ENCODE results near the gene SLC6A16. TPM values are rescaled to one million over a fixed set of nuclear protein-coding genes. Genes with fewer than 3 reads are reported as not detected.

The SLC6A16 gene
- total and polyA plus RNA-seq, 2 experiments from 2014 or later = 0.31 to 1.8 TPM

- TF ChIP-seq EZH2 (IDR thresholded peaks at IDR 0.05; ENCODE audit: low read depth, unreplicated experiment) = no peak
- no peak for TF ChIP-seq EZH2phosphoT487 (IDR thresholded peaks at IDR 0.05; ENCODE audit: unreplicated experiment)
Measured at GRCh38 chr19:49249933-49250332, 75.1 kb downstream of the SLC6A16 start (continued).

DNA sequence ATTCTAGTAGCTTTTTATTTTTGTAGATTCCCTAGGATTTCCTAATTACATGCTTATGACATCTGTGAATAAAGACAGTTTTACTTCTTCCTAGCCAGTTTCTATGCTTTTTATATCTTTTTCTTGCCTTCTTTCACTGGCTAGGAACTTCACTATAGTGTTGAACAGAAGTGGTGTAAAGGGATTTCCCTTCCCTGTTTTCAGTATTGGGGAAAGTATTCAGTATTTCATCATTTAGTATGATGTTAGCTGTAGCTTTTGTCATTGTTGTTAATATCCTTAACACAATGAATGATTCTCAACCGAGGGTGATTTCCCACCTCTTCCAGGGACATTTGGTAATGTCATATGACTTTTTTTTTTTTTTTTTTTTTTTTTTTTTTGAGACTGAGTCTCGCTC is 77.3 kb downstream of the SLC6A16 start:
- no peaks in the 10 kb centered on the region for H4K20me1 ChIP-seq (replicated peaks; ENCODE audit: insufficient read depth)
- H3K27ac Mint-ChIP-seq = no peak overlapping the region

More for the DNA sequence above, 77.3 kb downstream of the SLC6A16 start:
- Mint-ChIP-seq H3K4me3 (no peak overlapping the region), H3K9me3 (peaks cover 7% of the 10 kb centered on the region; the same call in 2 of the 3 replicates), H3K36me3 (ENCODE audit: low read depth) (no peaks in the 10 kb centered on the region), H3K4me1 (peaks cover 7% of the 10 kb centered on the region), H3K27me3 (ENCODE audit: insufficient read depth, low read depth, poor library complexity) (peaks cover 2% of the 10 kb centered on the region)
- ATAC-seq (no peak), DNase-seq (ENCODE audit: low spot score) (no peak)
- peaks cover 5% of the 10 kb centered on the region; the same call in 1 of the 2 replicates for H3K9me2 ChIP-seq (ENCODE audit: insufficient read depth)
- no peak overlapping the region for H3K4me3 ChIP-seq
- H3K36me3 ChIP-seq (ENCODE audit: insufficient read depth) = no peaks in the 10 kb centered on the region
- H3K27ac ChIP-seq (ENCODE audit: low read depth) = no peak overlapping the region
- no peaks in the 10 kb centered on the region for H3K79me2 ChIP-seq (replicated peaks; ENCODE audit: insufficient read depth)
- H3K4me1 ChIP-seq (ENCODE audit: insufficient read depth) = peaks cover 8% of the 10 kb centered on the region; the same call in 1 of the 2 replicates
- H2AFZ ChIP-seq = no peak overlapping the region
- H3K4me2 ChIP-seq = no peak overlapping the region
- H3F3A ChIP-seq (replicated peaks; ENCODE audit: low read depth) = no peaks in the 10 kb centered on the region
- TF ChIP-seq ZNF331 (CRISPR knock-in tag; IDR thresholded peaks at IDR 0.05; ENCODE audit: low read depth) (no peak), ETS1 (IDR thresholded peaks at IDR 0.05) (no peak), ZNF114 (CRISPR knock-in tag; IDR thresholded peaks at IDR 0.05) (no peak), EZH2phosphoT487 (IDR thresholded peaks at IDR 0.05; ENCODE audit: unreplicated experiment) (no peak), CTCF (conservative IDR thresholded peaks at IDR 0.05; ENCODE audit: low read depth in 2 of 2) (no peak), EZH2 (IDR thresholded peaks at IDR 0.05; ENCODE audit: low read depth, unreplicated experiment) (no peak), JUNB (IDR thresholded peaks at IDR 0.05; ENCODE audit: unreplicated experiment) (no peak), CREB1 (CRISPR knock-in tag; IDR thresholded peaks at IDR 0.05; ENCODE audit: low read depth) (no peak), POLR2AphosphoS5 (IDR thresholded peaks at IDR 0.05; ENCODE audit: low read depth) (no peak), NANOG (IDR thresholded peaks at IDR 0.05; ENCODE audit: borderline replicate concordance) (no peak), STAT1 (IDR thresholded peaks at IDR 0.05; ENCODE audit: unreplicated experiment) (no peak), REST (IDR thresholded peaks at IDR 0.05; ENCODE audit: unreplicated experiment) (no peak)
- TF ChIP-seq, protein P1, sequence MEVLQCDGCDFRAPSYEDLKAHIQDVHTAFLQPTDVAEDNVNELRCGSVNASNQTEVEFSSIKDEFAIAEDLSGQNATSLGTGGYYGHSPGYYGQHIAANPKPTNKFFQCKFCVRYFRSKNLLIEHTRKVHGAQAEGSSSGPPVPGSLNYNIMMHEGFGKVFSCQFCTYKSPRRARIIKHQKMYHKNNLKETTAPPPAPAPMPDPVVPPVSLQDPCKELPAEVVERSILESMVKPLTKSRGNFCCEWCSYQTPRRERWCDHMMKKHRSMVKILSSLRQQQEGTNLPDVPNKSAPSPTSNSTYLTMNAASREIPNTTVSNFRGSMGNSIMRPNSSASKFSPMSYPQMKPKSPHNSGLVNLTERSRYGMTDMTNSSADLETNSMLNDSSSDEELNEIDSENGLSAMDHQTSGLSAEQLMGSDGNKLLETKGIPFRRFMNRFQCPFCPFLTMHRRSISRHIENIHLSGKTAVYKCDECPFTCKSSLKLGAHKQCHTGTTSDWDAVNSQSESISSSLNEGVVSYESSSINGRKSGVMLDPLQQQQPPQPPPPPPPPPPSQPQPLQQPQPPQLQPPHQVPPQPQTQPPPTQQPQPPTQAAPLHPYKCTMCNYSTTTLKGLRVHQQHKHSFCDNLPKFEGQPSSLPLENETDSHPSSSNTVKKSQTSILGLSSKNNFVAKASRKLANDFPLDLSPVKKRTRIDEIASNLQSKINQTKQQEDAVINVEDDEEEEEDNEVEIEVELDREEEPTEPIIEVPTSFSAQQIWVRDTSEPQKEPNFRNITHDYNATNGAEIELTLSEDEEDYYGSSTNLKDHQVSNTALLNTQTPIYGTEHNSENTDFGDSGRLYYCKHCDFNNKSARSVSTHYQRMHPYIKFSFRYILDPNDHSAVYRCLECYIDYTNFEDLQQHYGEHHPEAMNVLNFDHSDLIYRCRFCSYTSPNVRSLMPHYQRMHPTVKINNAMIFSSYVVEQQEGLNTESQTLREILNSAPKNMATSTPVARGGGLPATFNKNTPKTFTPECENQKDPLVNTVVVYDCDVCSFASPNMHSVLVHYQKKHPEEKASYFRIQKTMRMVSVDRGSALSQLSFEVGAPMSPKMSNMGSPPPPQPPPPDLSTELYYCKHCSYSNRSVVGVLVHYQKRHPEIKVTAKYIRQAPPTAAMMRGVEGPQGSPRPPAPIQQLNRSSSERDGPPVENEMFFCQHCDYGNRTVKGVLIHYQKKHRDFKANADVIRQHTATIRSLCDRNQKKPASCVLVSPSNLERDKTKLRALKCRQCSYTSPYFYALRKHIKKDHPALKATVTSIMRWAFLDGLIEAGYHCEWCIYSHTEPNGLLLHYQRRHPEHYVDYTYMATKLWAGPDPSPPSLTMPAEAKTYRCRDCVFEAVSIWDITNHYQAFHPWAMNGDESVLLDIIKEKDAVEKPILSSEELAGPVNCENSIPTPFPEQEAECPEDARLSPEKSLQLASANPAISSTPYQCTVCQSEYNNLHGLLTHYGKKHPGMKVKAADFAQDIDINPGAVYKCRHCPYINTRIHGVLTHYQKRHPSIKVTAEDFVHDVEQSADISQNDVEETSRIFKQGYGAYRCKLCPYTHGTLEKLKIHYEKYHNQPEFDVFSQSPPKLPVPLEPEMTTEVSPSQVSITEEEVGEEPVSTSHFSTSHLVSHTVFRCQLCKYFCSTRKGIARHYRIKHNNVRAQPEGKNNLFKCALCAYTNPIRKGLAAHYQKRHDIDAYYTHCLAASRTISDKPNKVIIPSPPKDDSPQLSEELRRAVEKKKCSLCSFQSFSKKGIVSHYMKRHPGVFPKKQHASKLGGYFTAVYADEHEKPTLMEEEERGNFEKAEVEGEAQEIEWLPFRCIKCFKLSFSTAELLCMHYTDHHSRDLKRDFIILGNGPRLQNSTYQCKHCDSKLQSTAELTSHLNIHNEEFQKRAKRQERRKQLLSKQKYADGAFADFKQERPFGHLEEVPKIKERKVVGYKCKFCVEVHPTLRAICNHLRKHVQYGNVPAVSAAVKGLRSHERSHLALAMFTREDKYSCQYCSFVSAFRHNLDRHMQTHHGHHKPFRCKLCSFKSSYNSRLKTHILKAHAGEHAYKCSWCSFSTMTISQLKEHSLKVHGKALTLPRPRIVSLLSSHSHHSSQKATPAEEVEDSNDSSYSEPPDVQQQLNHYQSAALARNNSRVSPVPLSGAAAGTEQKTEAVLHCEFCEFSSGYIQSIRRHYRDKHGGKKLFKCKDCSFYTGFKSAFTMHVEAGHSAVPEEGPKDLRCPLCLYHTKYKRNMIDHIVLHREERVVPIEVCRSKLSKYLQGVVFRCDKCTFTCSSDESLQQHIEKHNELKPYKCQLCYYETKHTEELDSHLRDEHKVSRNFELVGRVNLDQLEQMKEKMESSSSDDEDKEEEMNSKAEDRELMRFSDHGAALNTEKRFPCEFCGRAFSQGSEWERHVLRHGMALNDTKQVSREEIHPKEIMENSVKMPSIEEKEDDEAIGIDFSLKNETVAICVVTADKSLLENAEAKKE (CRISPR knock-in tag; IDR thresholded peaks at IDR 0.05) = no peak
- H3K27me3 ChIP-seq (ENCODE audit: insufficient read depth) = no peaks in the 10 kb centered on the region
